Transverse colon (tissue), 4 donors: ENCODE data around the gene HAVCR2. TPM values are rescaled to one million over a fixed set of nuclear protein-coding genes. Genes with fewer than 3 reads are reported as not detected.
A peak's percentile ranks its signal among the peaks of the same experiment; 100 is the strongest.

Source experiments
- DNase-seq: peaks from one replicate; pipeline ENCODE4 v3.0.0-alpha.2; 2019
- H3K27ac ChIP-seq, 4 donors: fragments of 200-600 bp; sonication (generic); 2 replicates each; pipeline ENCODE4 v1.5.1; 2016 to 2018; ENCODE audit warnings: inconsistent platforms in 4 of 4
- H3K27me3 ChIP-seq: fragments of 200-600 bp; sonication (generic); 2 replicates; pipeline ENCODE4 v1.5.1; 2017; ENCODE audit warnings: inconsistent platforms
- H3K36me3 ChIP-seq, 4 donors: fragments of 200-600 bp; sonication (generic); 2 replicates each; pipeline ENCODE4 v1.5.1; 2017 to 2019; ENCODE audit warnings: inconsistent platforms in 4 of 4
- H3K4me1 ChIP-seq, 4 donors: fragments of 200-600 bp; sonication (generic); 2 replicates each; pipeline ENCODE4 v1.5.1; 2017 to 2020; ENCODE audit warnings: inconsistent platforms in 4 of 4
- H3K4me3 ChIP-seq, 4 donors: fragments of 200-600 bp; sonication (generic); 1 replicate in 1 of 4; 2 replicates in 3 of 4; pipeline versions ENCODE4 v1.5.1 to v1.6.1; 2017 to 2019; ENCODE audit warnings: inconsistent platforms in 4 of 4
- H3K9me3 ChIP-seq, 2 donors: fragments of 200-600 bp; sonication (generic); 2 replicates each; pipeline ENCODE4 v1.5.1; 2017 to 2019; ENCODE audit warnings: inconsistent platforms in 2 of 2
- CTCF ChIP-seq, 5 experiments: fragments of 200-600 bp in 3 of 5; fragments of 450-650 bp in 2 of 5; sonication (generic) in 3 of 5; IDR thresholded peaks; 1 replicate in 2 of 5; 2 replicates in 3 of 5; pipeline ENCODE4 v1.5.1; 2016 to 2017; ENCODE audit warnings: antibody characterized with exemption in 5 of 5, inconsistent platforms in 3 of 5, mild to moderate bottlenecking in 2 of 5, moderate library complexity in 1 of 5
- EP300 ChIP-seq: sonication (generic); formaldehyde crosslinking; IDR thresholded peaks from one replicate; pipeline ENCODE4 v1.6.1; 2017; ENCODE audit warnings: antibody characterized with exemption, low read depth
- POLR2A ChIP-seq: fragments of 450-650 bp; IDR thresholded peaks from one replicate; pipeline ENCODE4 v1.6.1; 2016; ENCODE audit warnings: antibody characterized with exemption, mild to moderate bottlenecking, moderate library complexity
- POLR2AphosphoS5 ChIP-seq, 3 donors: sonication (generic); formaldehyde crosslinking; IDR thresholded peaks; one replicate each; pipeline ENCODE4 v1.6.1; 2016; ENCODE audit warnings: antibody characterized with exemption in 3 of 3
- WGBS, 2 donors: methylation state at CpG; one replicate each; pipeline ENCODE4 v1.1.5; 2018; ENCODE audit warnings: low coverage in 1 of 2; 5-methylcytosine and 5-hydroxymethylcytosine counted together
- in situ Hi-C, 4 donors: fragments of 200-750 bp; cut with MboI; loops; one replicate each; pipeline versions ENCODE4 v1.15.0 to v1.15.1; 2017; ENCODE audit warnings: low sequenced_read_pairs in 3 of 4, low pct_ligation_motif_present in 1 of 4, low pct_unique_long_range_greater_than_20kb in 1 of 4
- intact Hi-C: fragments of 100-400 bp; cut with DNase I; formaldehyde crosslinking; loops from one replicate; pipeline ENCODE4 v1.15.1; 2023; ENCODE audit warnings: low total_unique reads
- total RNA-seq, 4 donors: library from RNA; depleted of rRNA; stranded (reverse); fragments of >200 nt; gene quantifications; one replicate each; pipeline ENCODE4 v1.1.0, GENCODE V29; 2016

The HAVCR2 gene
- 1 to 10 TPM in 3 of 4 donors, under 1 TPM in 1; 0.20 to 6.7 (median 3.2) TPM for total RNA-seq

GRCh38 chr5:157108976-157109375 lies at the start of gene HAVCR2:
TSS of gene HAVCR2 (minus strand) at chr5:157109044. CDS start at chr5:157108983, 61 bp downstream.
- H3K27ac ChIP-seq: peak within 1 kb of the TSS; percentile 51 to 57 (median 52)
- in situ Hi-C loops: no loop called here
- H3K4me1 ChIP-seq: no peaks in the 10 kb centered on the region
- no peaks in the 10 kb centered on the region for H3K27me3 ChIP-seq
- DNase-seq: peak; percentile 42
- H3K4me3 ChIP-seq: peak within 1 kb of the TSS in 1 of 4 donors; percentile 30
- no peaks in the 10 kb centered on the region for H3K9me3 ChIP-seq
- TF ChIP-seq POLR2A (peak; percentile 52), POLR2AphosphoS5 (IDR thresholded peaks at IDR 0.05) (peak in 2 of 3 donors; percentile 21 to 54), CTCF (IDR thresholded peaks at IDR 0.05) (no peak), EP300 (no peak)
- WGBS, 2 donors: 49 to 80% methylated on average over 1 to 4 of the region's 4 CpGs
- H3K36me3 ChIP-seq: no peaks in the 10 kb centered on the region
- intact Hi-C loops: no loop called here

- no peak for TF ChIP-seq POLR2A
- no peak for TF ChIP-seq EP300
- no peak for TF ChIP-seq POLR2AphosphoS5 (IDR thresholded peaks at IDR 0.05)
- TF ChIP-seq CTCF (IDR thresholded peaks at IDR 0.05): no peak
- in situ Hi-C loops (loop anchor here in 1 of 4 donors (25.0 kb wide), 1 partner anchor 155 kb away; no protein-coding TSS in a partner anchor), intact Hi-C loops (no loop called here)
- no peaks in the 10 kb centered on the region for H3K27me3 ChIP-seq
- 19% methylated on average over 1 of the region's 1 CpG; no CpG with 5 or more reads in 1 of the 2 donors for whole genome bisulfite sequencing, 2 donors
- no peak for DNase-seq
- H3K36me3 ChIP-seq: no peaks in the 10 kb centered on the region
- no peaks in the 10 kb centered on the region for H3K4me1 ChIP-seq
- H3K4me3 ChIP-seq: no peak overlapping the region
- no peak overlapping the region for H3K27ac ChIP-seq
- H3K9me3 ChIP-seq: no peaks in the 10 kb centered on the region
Observed at GRCh38 chr5:157157293-157157891, 48.5 kb upstream of the HAVCR2 start.

- in situ Hi-C loops (loop anchor here in 1 of 4 donors (25.0 kb wide), 1 partner anchor 157 kb away; no protein-coding TSS in a partner anchor), intact Hi-C loops (no loop called here)
- 73 to 80% methylated on average over 3 of the region's 3 CpGs for WGBS, 2 donors
- Histone ChIP-seq H3K9me3 (no peaks in the 10 kb centered on the region), H3K4me3 (no peak overlapping the region), H3K27ac (no peak overlapping the region), H3K4me1 (no peaks in the 10 kb centered on the region), H3K36me3 (no peaks in the 10 kb centered on the region), H3K27me3 (no peaks in the 10 kb centered on the region)
- no peak for DNase-seq
- TF ChIP-seq EP300 (no peak), CTCF (IDR thresholded peaks at IDR 0.05) (no peak), POLR2AphosphoS5 (IDR thresholded peaks at IDR 0.05) (no peak)
Observed at GRCh38 chr5:157155297-157155696, 46.5 kb upstream of the HAVCR2 start.

- Histone ChIP-seq H3K36me3 (no peaks in the 10 kb centered on the region), H3K4me1 (no peaks in the 10 kb centered on the region), H3K27ac (no peak overlapping the region), H3K9me3 (no peaks in the 10 kb centered on the region), H3K27me3 (no peaks in the 10 kb centered on the region), H3K4me3 (no peak overlapping the region)
- no peak for TF ChIP-seq EP300
- TF ChIP-seq POLR2A: no peak
- no peak for TF ChIP-seq POLR2AphosphoS5 (IDR thresholded peaks at IDR 0.05)
- TF ChIP-seq CTCF (IDR thresholded peaks at IDR 0.05): no peak
- in situ Hi-C loops (loop anchor here in 1 of 4 donors (25.0 kb wide), 1 partner anchor 161 kb away; no protein-coding TSS in a partner anchor), intact Hi-C loops (no loop called here)
- WGBS, 2 donors: 81 to 92% methylated on average over 2 to 3 of the region's 3 CpGs
- DNase-seq: no peak
Observed at GRCh38 chr5:157150995-157151394, 42.2 kb upstream of the HAVCR2 start.
